Lower leg skin (tissue), 3 donors: Measurements from ENCODE around the gene CNOT4.

Source experiments
- POLR2A ChIP-seq, 2 donors: fragments of 450-650 bp; IDR thresholded peaks; one replicate each; pipeline ENCODE4 v1.6.1; 2016 to 2017; ENCODE audit warnings: antibody characterized with exemption in 2 of 2, mild to moderate bottlenecking in 1 of 2, moderate library complexity in 1 of 2
- TF ChIP-seq, protein P1 (sequence below), 3 donors: fragments of 450-650 bp; IDR thresholded peaks; one replicate each; pipeline ENCODE4 v1.5.1; 2016; ENCODE audit warnings: antibody characterized with exemption in 3 of 3, mild to moderate bottlenecking in 3 of 3, moderate library complexity in 2 of 3

DNA sequence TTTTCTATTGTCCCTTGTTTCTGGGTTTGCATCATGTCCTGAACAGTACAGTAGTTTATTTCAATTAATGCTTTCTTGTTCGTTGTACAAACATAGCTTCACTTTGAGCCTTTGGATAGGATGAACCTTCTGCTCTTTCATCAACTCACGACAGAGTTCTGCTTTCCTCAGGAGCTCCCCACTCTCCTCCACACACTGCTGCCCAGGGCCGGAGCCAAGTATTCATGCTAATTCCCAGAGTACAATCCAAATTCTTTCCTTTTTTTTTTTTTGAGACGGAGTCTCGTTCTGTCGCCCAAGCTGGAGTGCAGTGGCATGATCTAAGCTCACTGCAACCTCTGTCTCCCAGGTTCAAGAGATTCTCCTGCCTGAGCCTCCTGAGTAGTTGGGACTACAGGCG lies 40.3 kb upstream of the CNOT4 start:
- TF ChIP-seq, protein P1, sequence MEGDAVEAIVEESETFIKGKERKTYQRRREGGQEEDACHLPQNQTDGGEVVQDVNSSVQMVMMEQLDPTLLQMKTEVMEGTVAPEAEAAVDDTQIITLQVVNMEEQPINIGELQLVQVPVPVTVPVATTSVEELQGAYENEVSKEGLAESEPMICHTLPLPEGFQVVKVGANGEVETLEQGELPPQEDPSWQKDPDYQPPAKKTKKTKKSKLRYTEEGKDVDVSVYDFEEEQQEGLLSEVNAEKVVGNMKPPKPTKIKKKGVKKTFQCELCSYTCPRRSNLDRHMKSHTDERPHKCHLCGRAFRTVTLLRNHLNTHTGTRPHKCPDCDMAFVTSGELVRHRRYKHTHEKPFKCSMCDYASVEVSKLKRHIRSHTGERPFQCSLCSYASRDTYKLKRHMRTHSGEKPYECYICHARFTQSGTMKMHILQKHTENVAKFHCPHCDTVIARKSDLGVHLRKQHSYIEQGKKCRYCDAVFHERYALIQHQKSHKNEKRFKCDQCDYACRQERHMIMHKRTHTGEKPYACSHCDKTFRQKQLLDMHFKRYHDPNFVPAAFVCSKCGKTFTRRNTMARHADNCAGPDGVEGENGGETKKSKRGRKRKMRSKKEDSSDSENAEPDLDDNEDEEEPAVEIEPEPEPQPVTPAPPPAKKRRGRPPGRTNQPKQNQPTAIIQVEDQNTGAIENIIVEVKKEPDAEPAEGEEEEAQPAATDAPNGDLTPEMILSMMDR (IDR thresholded peaks at IDR 0.05) = no peak
- no peak for TF ChIP-seq POLR2A (IDR thresholded peaks at IDR 0.05)
